Activated CD8-positive, alpha-beta memory T cell treated with anti-CD3 and anti-CD28 coated beads, Interleukin-2, amount 10 ng/mL, durations not matched to agents 7 days and 5 days (primary cell): ENCODE results near the gene MTTP. TPM values are rescaled to one million over a fixed set of nuclear protein-coding genes. Genes with fewer than 3 reads are reported as not detected.

Experiments
- ATAC-seq: fragments of 150-1000 bp; cut with Tn5 transposase; one replicate; pipeline ENCODE4 v1.10.0; 2021; ENCODE audit warnings: moderate library complexity
- CTCF ChIA-PET: fragments of 350-600 bp; sonication (Branson Sonifier 250); formaldehyde crosslinking; loops from one replicate; lab custom pipeline; 2021; ENCODE audit warnings: antibody characterized with exemption; lab: Charles Lee
- DNase-seq: peaks from one replicate; pipeline ENCODE4 v3.0.0-alpha.2; 2020
- H3K27ac Mint-ChIP-seq: one replicate; pipeline ENCODE4 v1.8.0; 2021; ENCODE audit warnings: mild to moderate bottlenecking, mixed read lengths
- H3K27me3 Mint-ChIP-seq: one replicate; pipeline ENCODE4 v1.8.0; 2021; ENCODE audit warnings: mixed read lengths
- H3K36me3 Mint-ChIP-seq: one replicate; pipeline ENCODE4 v1.8.0; 2021; ENCODE audit warnings: mild to moderate bottlenecking, mixed read lengths
- H3K4me1 Mint-ChIP-seq: one replicate; pipeline ENCODE4 v1.8.0; 2021; ENCODE audit warnings: mixed read lengths
- H3K4me3 Mint-ChIP-seq: one replicate; pipeline ENCODE4 v1.8.0; 2021; ENCODE audit warnings: mild to moderate bottlenecking, moderate library complexity, mixed read lengths
- H3K9me3 Mint-ChIP-seq: one replicate; pipeline ENCODE4 v1.8.0; 2022; ENCODE audit warnings: low read depth, mixed read lengths
- total RNA-seq, 2 experiments: library from RNA; stranded (reverse); gene quantifications; one replicate each; pipeline ENCODE4 v1.2.3, GENCODE V29; 2021

Gene MTTP
- total RNA-seq, 2 experiments from 2014 or later: 0.61 TPM; not detected in 1

DNA sequence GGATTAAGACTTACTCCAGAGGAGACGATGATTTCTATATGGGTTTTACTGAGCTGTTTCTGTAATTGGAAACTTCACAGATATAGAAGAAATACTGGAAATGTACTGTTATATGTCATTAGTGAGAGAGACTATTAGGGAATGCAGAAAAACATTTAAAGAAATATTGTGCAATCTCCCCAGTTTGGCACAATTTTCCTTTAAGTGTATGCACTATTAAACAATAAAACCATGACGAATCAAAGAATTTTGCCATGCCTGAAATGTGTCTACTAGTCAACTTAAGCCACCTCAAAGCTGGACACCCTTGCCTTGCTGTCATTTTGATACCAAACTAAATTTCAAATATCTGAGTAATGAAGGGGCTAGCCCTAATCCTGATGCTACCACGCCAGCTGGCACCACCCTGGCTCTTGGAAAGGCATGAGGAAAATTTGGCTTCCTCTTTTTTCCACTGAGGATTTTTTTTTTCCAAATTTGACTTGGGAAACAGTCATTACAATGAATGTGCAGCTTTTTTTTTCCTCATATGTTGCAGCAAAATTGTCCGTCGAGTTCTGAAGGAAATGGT is 36.1 kb downstream of the MTTP start:
- no peak for ATAC-seq
- Mint-ChIP-seq H3K4me3 (no peak overlapping the region), H3K9me3 (no peaks in the 10 kb centered on the region), H3K4me1 (no peaks in the 10 kb centered on the region), H3K27me3 (peaks cover 43% of the 10 kb centered on the region), H3K36me3 (no peaks in the 10 kb centered on the region), H3K27ac (no peak overlapping the region)
- CTCF ChIA-PET: no interaction called here
- DNase-seq: no peak

- no peaks in the 10 kb centered on the region for H3K36me3 Mint-ChIP-seq
- CTCF ChIA-PET: no interaction called here
- H3K27ac Mint-ChIP-seq: no peak overlapping the region
- DNase-seq (no peak), ATAC-seq (no peak)
- H3K9me3 Mint-ChIP-seq: no peaks in the 10 kb centered on the region
- no peak overlapping the region for H3K4me3 Mint-ChIP-seq
- peaks cover 49% of the 10 kb centered on the region for H3K27me3 Mint-ChIP-seq
- H3K4me1 Mint-ChIP-seq: no peaks in the 10 kb centered on the region
Observed at GRCh38 chr4:99612281-99612680, 37.7 kb downstream of the MTTP start.

- Mint-ChIP-seq H3K9me3 (no peaks in the 10 kb centered on the region), H3K27me3 (peaks cover 49% of the 10 kb centered on the region), H3K36me3 (no peaks in the 10 kb centered on the region), H3K27ac (no peak overlapping the region), H3K4me1 (no peaks in the 10 kb centered on the region), H3K4me3 (no peak overlapping the region)
- no peak for DNase-seq
- CTCF ChIA-PET: no interaction called here
- no peak for ATAC-seq
Observed at GRCh38 chr4:99612704-99613103, 38.1 kb downstream of the MTTP start.

DNA sequence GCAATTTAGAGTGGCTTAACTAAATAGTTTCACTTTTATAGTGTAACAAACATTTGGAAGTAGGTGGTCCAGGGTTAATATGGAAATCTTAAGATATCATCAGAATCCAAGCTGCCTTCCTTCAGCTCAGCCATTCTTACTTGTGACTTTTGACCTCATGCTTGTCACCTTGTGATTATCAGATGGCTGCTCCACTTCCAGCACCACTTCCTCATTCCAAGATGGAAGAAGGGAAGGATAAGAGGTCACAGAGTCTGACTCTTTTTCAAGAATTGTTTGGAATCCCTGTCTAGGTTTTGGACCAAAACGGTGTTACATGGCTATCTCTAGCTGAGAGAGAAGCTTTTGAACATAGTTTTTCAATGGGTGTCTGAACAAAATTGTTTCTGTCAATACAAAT is 39.9 kb downstream of the MTTP start:
- peaks cover 52% of the 10 kb centered on the region for H3K27me3 Mint-ChIP-seq
- H3K4me3 Mint-ChIP-seq: no peak overlapping the region
- no peak for ATAC-seq
- H3K9me3 Mint-ChIP-seq: no peaks in the 10 kb centered on the region
- no peak overlapping the region for H3K27ac Mint-ChIP-seq
- DNase-seq: no peak
- CTCF ChIA-PET: interaction anchor here (0.9 kb wide), 1 partner anchor 19 kb away, joined by 4 read pairs; no protein-coding TSS in a partner anchor
- H3K36me3 Mint-ChIP-seq: no peaks in the 10 kb centered on the region
- H3K4me1 Mint-ChIP-seq: no peaks in the 10 kb centered on the region

DNA sequence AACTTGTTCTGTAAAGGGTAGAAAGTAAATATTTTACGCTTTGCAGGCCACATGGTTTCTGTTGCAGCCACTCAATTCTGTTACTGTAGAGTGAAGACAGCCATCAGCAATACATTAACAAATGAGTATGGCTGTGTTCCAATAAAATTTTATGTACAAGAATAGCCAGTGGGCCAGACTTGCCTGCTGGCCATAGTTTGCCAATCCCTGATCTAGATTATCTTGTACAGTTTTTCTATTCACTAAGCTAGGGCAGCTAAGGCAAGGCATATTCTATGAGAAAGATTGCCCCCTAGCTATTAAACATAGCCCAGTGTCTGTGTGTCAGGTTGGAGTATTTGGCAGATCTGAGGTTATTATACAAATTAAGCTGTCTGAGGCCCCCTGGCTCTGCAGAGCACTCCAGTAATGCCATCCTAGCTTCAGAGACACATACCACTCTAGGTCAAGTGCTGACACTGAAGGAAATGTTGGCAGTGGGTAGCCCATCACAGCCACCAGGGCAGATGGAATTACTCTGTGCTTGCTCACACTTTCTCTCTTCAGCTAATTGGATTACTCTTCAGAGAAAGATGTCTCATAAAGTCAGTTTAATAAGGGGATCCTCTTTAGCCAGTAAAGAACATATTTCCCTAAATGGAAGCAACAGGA is 40.7 kb downstream of the MTTP start:
- Mint-ChIP-seq H3K27ac (no peak overlapping the region), H3K36me3 (no peaks in the 10 kb centered on the region), H3K4me3 (no peak overlapping the region), H3K27me3 (peaks cover 52% of the 10 kb centered on the region), H3K9me3 (no peaks in the 10 kb centered on the region), H3K4me1 (no peaks in the 10 kb centered on the region)
- CTCF ChIA-PET: interaction anchor here (0.9 to 1.6 kb wide), 2 partner anchors 18 to 193 kb away, joined by 4 read pairs; no protein-coding TSS in a partner anchor
- ATAC-seq: no peak
- no peak for DNase-seq

DNA sequence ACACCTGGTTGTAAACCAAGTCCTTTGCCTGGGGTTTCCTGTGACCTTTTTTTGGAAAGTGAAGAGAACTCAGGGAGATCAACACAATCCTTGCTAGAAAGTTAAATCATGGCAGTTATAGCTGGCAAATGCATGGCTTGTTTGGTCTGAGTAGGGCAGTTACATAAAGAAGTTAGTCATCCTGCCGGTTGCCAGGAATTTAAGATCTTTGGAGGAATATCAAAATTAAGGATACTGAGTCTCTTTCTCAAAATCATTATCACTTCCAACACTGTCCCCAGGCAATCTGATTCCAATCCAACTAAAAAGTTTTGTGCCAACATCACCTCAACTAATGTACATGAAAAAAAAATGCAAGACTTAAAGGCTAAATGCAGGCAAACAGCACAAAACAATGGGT is 42.8 kb downstream of the MTTP start:
- H3K4me3 Mint-ChIP-seq: no peak overlapping the region
- H3K27me3 Mint-ChIP-seq: peaks cover 42% of the 10 kb centered on the region
- H3K36me3 Mint-ChIP-seq: no peaks in the 10 kb centered on the region
- no peaks in the 10 kb centered on the region for H3K9me3 Mint-ChIP-seq
- CTCF ChIA-PET: no interaction called here
- no peak for DNase-seq
- no peak overlapping the region for H3K27ac Mint-ChIP-seq
- no peak for ATAC-seq
- no peaks in the 10 kb centered on the region for H3K4me1 Mint-ChIP-seq

DNA sequence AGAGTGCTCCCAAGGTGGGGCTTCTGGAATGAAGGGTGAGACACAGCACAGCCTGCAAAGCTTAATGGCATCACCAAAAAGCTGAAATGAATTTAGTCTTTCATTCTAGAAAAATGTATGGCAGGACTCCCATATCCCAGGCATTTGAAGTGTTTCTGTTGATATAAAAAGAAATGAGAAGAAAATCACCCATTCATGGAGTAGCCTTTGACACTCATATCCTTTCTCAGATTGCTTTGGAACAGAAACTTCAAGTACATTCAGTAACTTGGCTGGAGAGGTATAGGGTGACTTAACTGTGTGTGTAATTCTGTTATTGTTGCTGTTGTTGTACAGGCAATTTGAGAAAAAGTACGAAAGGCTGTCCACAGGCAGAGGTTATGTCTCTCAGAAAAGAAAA is 47.7 kb downstream of the MTTP start:
- ATAC-seq: no peak
- DNase-seq: no peak
- H3K27ac Mint-ChIP-seq: no peak overlapping the region
- no peaks in the 10 kb centered on the region for H3K36me3 Mint-ChIP-seq
- H3K9me3 Mint-ChIP-seq: no peaks in the 10 kb centered on the region
- no peak overlapping the region for H3K4me3 Mint-ChIP-seq
- H3K27me3 Mint-ChIP-seq: peaks cover 27% of the 10 kb centered on the region
- CTCF ChIA-PET: no interaction called here
- H3K4me1 Mint-ChIP-seq: peaks cover 19% of the 10 kb centered on the region

DNA sequence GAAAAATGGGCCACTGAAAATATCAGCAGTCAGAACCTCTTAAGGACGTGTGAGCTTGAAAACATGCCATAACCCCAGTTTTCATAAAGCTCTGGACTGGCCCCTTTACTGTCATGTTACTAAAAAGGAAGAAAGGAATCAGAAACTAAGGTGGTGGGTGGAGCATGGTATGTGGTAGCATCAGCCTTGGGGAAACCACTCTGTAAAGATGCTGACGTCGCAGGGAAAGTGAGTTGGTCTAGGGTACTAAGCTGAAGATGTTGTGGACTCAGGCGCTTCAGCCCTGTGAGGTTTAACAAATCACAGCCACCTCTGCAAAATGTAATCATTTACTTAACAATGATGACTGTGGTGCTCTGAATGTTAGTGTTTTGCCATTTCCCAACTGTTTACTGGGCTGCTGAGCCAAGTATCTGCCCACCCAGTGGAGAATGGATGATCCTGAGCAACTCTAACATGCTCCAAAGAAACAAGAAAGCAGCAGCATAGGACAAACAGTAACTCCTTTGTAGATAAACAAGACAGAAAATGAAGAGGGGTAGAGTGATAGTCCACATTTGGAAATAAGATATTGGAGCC is 49.6 kb downstream of the MTTP start:
- peak; percentile 58 for DNase-seq
- peaks cover 22% of the 10 kb centered on the region for H3K27me3 Mint-ChIP-seq
- H3K4me3 Mint-ChIP-seq: no peak overlapping the region
- no peaks in the 10 kb centered on the region for H3K36me3 Mint-ChIP-seq
- no peaks in the 10 kb centered on the region for H3K9me3 Mint-ChIP-seq
- H3K4me1 Mint-ChIP-seq: peaks cover 19% of the 10 kb centered on the region
- CTCF ChIA-PET: no interaction called here
- ATAC-seq: peak; percentile 75
- H3K27ac Mint-ChIP-seq: peak overlapping the region; percentile 16

DNA sequence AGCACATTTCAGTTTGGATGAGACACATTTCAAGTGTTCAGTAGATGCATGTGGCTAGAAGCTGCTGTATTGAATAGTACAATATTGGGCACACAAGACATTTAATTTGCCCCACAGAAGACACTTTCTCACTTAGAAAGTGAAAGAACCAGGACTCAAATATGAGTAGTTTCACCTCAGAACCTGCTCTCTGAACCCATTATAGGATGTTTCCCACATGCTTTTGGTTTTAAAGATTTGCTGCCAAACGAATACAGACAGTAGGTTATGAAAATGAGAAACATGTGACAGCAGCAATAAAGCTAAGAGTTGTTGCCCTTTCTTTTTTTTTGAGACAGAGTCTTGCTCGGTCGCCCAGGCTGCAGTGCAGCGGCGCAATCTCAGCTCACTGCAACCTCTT is 50.7 kb downstream of the MTTP start:
- DNase-seq (no peak), ATAC-seq (no peak)
- CTCF ChIA-PET: no interaction called here
- H3K4me3 Mint-ChIP-seq: no peak overlapping the region
- H3K9me3 Mint-ChIP-seq: no peaks in the 10 kb centered on the region
- H3K27ac Mint-ChIP-seq: no peak overlapping the region
- peaks cover 31% of the 10 kb centered on the region for H3K4me1 Mint-ChIP-seq
- peaks cover 2% of the 10 kb centered on the region for H3K36me3 Mint-ChIP-seq
- peaks cover 21% of the 10 kb centered on the region for H3K27me3 Mint-ChIP-seq

- ATAC-seq (no peak), DNase-seq (no peak)
- Mint-ChIP-seq H3K27me3 (peaks cover 32% of the 10 kb centered on the region), H3K4me1 (peaks cover 28% of the 10 kb centered on the region), H3K27ac (no peak overlapping the region), H3K9me3 (no peaks in the 10 kb centered on the region), H3K4me3 (no peak overlapping the region), H3K36me3 (peaks cover 2% of the 10 kb centered on the region)
- CTCF ChIA-PET: no interaction called here
Observed at GRCh38 chr4:99628040-99628439, 53.4 kb downstream of the MTTP start.

DNA sequence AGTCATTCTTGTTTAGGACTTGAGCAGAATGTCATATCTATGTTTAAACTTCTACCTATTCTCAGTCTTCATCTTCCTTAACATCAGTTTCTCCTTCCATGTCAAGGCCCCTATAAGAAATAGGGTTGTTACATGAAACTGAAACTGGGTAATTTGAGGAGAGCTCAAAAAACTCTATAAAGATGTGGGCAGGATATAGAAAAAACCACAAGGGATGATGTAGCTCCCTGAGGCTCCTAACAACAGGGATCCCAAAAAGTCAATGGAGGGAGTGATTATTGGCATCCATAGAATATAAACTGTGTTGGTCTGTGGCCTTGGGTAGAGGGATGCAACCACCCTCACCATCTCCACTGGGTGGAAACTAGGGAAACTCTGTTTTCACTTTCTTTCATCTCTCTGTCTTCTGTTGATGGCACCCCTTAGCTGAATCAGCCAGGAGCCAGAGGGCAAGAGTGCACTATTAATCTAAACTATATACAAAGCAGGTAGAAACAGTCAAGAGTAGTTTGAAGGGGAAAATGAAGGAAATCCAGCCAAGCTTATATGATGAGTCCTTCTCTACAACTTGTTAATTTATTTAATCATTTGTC is 55.4 kb downstream of the MTTP start:
- H3K27ac Mint-ChIP-seq: no peak overlapping the region
- H3K9me3 Mint-ChIP-seq: no peaks in the 10 kb centered on the region
- H3K36me3 Mint-ChIP-seq: peaks cover 2% of the 10 kb centered on the region
- ATAC-seq (peak; percentile 60), DNase-seq (no peak)
- CTCF ChIA-PET: no interaction called here
- H3K4me3 Mint-ChIP-seq: no peak overlapping the region
- peaks cover 14% of the 10 kb centered on the region for H3K4me1 Mint-ChIP-seq
- H3K27me3 Mint-ChIP-seq: peaks cover 34% of the 10 kb centered on the region

DNA sequence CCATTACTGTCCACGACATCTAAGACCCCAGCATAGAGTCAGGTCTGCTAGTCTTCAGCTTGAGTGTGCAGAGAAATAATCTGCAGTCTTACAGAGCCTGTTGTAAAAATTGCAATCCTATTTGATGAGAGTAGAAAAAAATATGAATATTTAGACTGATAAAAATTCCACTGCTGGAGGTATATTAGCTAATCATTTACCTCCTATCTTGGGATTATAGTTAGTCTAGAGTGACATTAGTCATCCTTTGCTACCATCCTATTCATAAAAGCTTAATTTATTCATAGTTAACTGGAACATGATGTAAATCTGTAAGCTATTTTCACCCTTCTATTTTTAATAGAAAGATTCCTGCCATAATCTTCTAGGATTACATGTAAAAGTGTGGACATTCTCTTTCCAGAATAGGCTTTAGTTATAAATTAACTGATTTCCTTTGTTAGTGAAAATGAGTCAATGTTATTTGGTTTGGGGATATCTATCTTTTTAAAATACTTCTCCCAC is 56.3 kb downstream of the MTTP start:
- DNase-seq (no peak), ATAC-seq (no peak)
- Mint-ChIP-seq H3K36me3 (peaks cover 2% of the 10 kb centered on the region), H3K4me3 (no peak overlapping the region), H3K27me3 (peaks cover 33% of the 10 kb centered on the region), H3K9me3 (no peaks in the 10 kb centered on the region), H3K4me1 (peaks cover 17% of the 10 kb centered on the region), H3K27ac (no peak overlapping the region)
- CTCF ChIA-PET: no interaction called here

DNA sequence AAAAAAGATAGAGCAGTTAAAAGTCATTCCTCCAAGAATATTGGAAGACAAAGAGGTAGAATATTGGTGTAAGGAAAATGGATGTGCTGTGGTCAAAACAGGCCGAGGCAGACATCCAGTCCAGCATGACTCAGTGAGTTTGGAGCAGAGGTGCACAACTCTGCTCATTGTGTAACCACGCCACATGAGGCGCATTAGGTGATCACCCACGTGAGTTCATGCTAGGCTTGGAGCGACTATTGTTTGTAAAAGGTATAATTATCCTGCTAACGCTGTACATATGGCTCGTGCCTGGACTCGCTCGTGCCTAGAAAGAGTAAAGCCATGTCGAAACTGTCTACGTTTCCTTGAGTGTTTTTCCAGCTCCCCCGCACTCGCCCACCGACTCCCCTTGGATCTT is 59.1 kb downstream of the MTTP start:
- H3K27me3 Mint-ChIP-seq: peaks cover 32% of the 10 kb centered on the region
- H3K4me1 Mint-ChIP-seq: peaks cover 17% of the 10 kb centered on the region
- H3K9me3 Mint-ChIP-seq: no peaks in the 10 kb centered on the region
- H3K36me3 Mint-ChIP-seq: peaks cover 2% of the 10 kb centered on the region
- no peak for DNase-seq
- no peak for ATAC-seq
- H3K4me3 Mint-ChIP-seq: no peak overlapping the region
- CTCF ChIA-PET: interaction anchor here (0.9 kb wide), 1 partner anchor 19 kb away, joined by 4 read pairs; no protein-coding TSS in a partner anchor
- H3K27ac Mint-ChIP-seq: no peak overlapping the region
